GM19035 (cell line): ENCODE data around the gene ANKRD34A.

Source experiments
- ATAC-seq: cut with Tn5 transposase; IDR thresholded peaks from one replicate; pipeline ENCODE4 v1.9.1; 2021; ENCODE audit not compliant: unreplicated experiment

ANKRD34A gene

GRCh38 chr1:145991735-145992412 is 27.5 kb upstream of the ANKRD34A start:
- no peak for ATAC-seq

- ATAC-seq: no peak
Measured at GRCh38 chr1:145990249-145990855, 26.0 kb upstream of the ANKRD34A start.

- ATAC-seq: no peak
Measured at GRCh38 chr1:145988773-145989172, 24.4 kb upstream of the ANKRD34A start.

- no peak for ATAC-seq
Measured at GRCh38 chr1:145987926-145988325, 23.6 kb upstream of the ANKRD34A start.

GRCh38 chr1:145986551-145986950 is 22.2 kb upstream of the ANKRD34A start:
- no peak for ATAC-seq

GRCh38 chr1:145985502-145986439 is 21.4 kb upstream of the ANKRD34A start:
- no peak for ATAC-seq

GRCh38 chr1:145985129-145985501 is 20.7 kb upstream of the ANKRD34A start:
- ATAC-seq: no peak

- no peak for ATAC-seq
Measured at GRCh38 chr1:145983960-145984830, 19.8 kb upstream of the ANKRD34A start.

GRCh38 chr1:145983206-145983675 is 18.9 kb upstream of the ANKRD34A start:
- ATAC-seq: no peak

- no peak for ATAC-seq
Measured at GRCh38 chr1:145982010-145982723, 17.8 kb upstream of the ANKRD34A start.

- no peak for ATAC-seq
Measured at GRCh38 chr1:145980457-145980994, 16.2 kb upstream of the ANKRD34A start.

GRCh38 chr1:145979746-145980456 is 15.5 kb upstream of the ANKRD34A start:
- ATAC-seq: peak; percentile 31

GRCh38 chr1:145978854-145979745 is 14.7 kb upstream of the ANKRD34A start:
- peak; percentile 83 for ATAC-seq

- no peak for ATAC-seq
Measured at GRCh38 chr1:145978471-145978853, 14.1 kb upstream of the ANKRD34A start.

- ATAC-seq: no peak
Measured at GRCh38 chr1:145977486-145978470, 13.4 kb upstream of the ANKRD34A start.

- ATAC-seq: no peak
Measured at GRCh38 chr1:145977016-145977415, 12.6 kb upstream of the ANKRD34A start.

- ATAC-seq: no peak
Measured at GRCh38 chr1:145975216-145975615, 10.8 kb upstream of the ANKRD34A start.
